HepG2 (cell line): ENCODE results near the gene LEAP2. TPM values are rescaled to one million over a fixed set of nuclear protein-coding genes. Genes with fewer than 3 reads are reported as not detected.
A peak's percentile ranks its signal among the peaks of the same experiment; 100 is the strongest.

Experiments used
- BCL6 ChIP-seq: IDR thresholded peaks from 2 replicates; pipeline ENCODE4 v1.6.1; 2016; ENCODE audit warnings: missing genetic modification reagents, missing compliant biosample characterization
- BORCS8-MEF2B ChIP-seq: sonication (generic); formaldehyde crosslinking; IDR thresholded peaks from 2 replicates; pipeline ENCODE4 v1.8.0; 2022; ENCODE audit warnings: mild to moderate bottlenecking, missing genetic modification reagents
- CBX1 ChIP-seq: IDR thresholded peaks from one replicate; pipeline ENCODE4 v1.6.1; 2016; ENCODE audit warnings: antibody characterized with exemption, low read depth
- GTF2F1 ChIP-seq: fragments of 150-350 bp; IDR thresholded peaks from 2 replicates; pipeline ENCODE4 v1.6.1; 2014; ENCODE audit warnings: low read length
- HIVEP1 ChIP-seq: sonication (generic); formaldehyde crosslinking; IDR thresholded peaks from 2 replicates; pipeline ENCODE4 v1.4.0; 2020; ENCODE audit warnings: mild to moderate bottlenecking, missing genetic modification reagents
- HNRNPH1 ChIP-seq: fragments of 200-400 bp; formaldehyde crosslinking; optimal IDR thresholded peaks from 2 replicates; pipeline ENCODE3; 2017; ENCODE audit warnings: mild to moderate bottlenecking, low read depth, low read length
- JARID2 ChIP-seq: sonication (generic); formaldehyde crosslinking; IDR thresholded peaks from 2 replicates; pipeline ENCODE4 v1.8.1; 2023; ENCODE audit warnings: missing genetic modification reagents, inconsistent platforms; ENCODE audit not compliant: insufficient replicate concordance
- MXD4 ChIP-seq: IDR thresholded peaks from 2 replicates; pipeline ENCODE4 v1.6.1; 2016; ENCODE audit warnings: mild to moderate bottlenecking, missing biosample characterization, missing genetic modification reagents
- PAX8 ChIP-seq: sonication (generic); formaldehyde crosslinking; IDR thresholded peaks from 2 replicates; pipeline ENCODE4 v1.8.0; 2022; ENCODE audit warnings: mild to moderate bottlenecking, missing genetic modification reagents, borderline replicate concordance
- PITX1 ChIP-seq: sonication (generic); formaldehyde crosslinking; IDR thresholded peaks from 2 replicates; pipeline ENCODE4 v1.5.1; 2020; ENCODE audit warnings: mild to moderate bottlenecking, missing genetic modification reagents
- RXRB ChIP-seq: IDR thresholded peaks from 2 replicates; pipeline ENCODE4 v1.6.1; 2016; ENCODE audit warnings: borderline replicate concordance, missing genetic modification reagents, missing compliant biosample characterization
- SRSF4 ChIP-seq: fragments of 200-400 bp; formaldehyde crosslinking; IDR thresholded peaks from one replicate; pipeline ENCODE4 v1.6.1; 2018; ENCODE audit warnings: mild to moderate bottlenecking, low read depth, low read length, moderate library complexity; ENCODE audit not compliant: poor library complexity, severe bottlenecking
- SSRP1 ChIP-seq: IDR thresholded peaks from 2 replicates; pipeline ENCODE4 v1.6.1; 2016; ENCODE audit warnings: control low read depth
- TCF12 ChIP-seq, 2 experiments: fragments of 450-650 bp in 1 of 2; sonication (generic) in 1 of 2; formaldehyde crosslinking in 1 of 2; IDR thresholded peaks; 2 replicates each; pipeline versions ENCODE4 v1.6.1 to v1.8.0; 2017 to 2022; ENCODE audit warnings: antibody characterized with exemption in 1 of 2, mild to moderate bottlenecking in 1 of 2, missing genetic modification reagents in 1 of 2, moderate library complexity in 1 of 2
- TRIM24 ChIP-seq: sonication (generic); formaldehyde crosslinking; IDR thresholded peaks from 2 replicates; pipeline ENCODE4 v1.8.0; 2022; ENCODE audit warnings: mild to moderate bottlenecking, missing genetic modification reagents
- ZFP1 ChIP-seq: IDR thresholded peaks from 2 replicates; pipeline ENCODE4 v1.6.1; 2016
- ZNF432 ChIP-seq: sonication (generic); formaldehyde crosslinking; IDR thresholded peaks from 2 replicates; pipeline ENCODE4 v1.5.0; 2020; ENCODE audit warnings: missing genetic modification reagents, mild to moderate bottlenecking, borderline replicate concordance
- ZNF550 ChIP-seq: sonication (generic); formaldehyde crosslinking; IDR thresholded peaks from 2 replicates; pipeline ENCODE4 v1.4.0; 2020; ENCODE audit warnings: mild to moderate bottlenecking, missing genetic modification reagents, borderline replicate concordance
- ZNF788 ChIP-seq: sonication (generic); formaldehyde crosslinking; IDR thresholded peaks from 2 replicates; pipeline ENCODE4 v1.5.0; 2020; ENCODE audit warnings: mild to moderate bottlenecking, missing genetic modification reagents, borderline replicate concordance
- ZSCAN20 ChIP-seq: sonication (generic); formaldehyde crosslinking; IDR thresholded peaks from 2 replicates; pipeline ENCODE4 v1.4.0; 2020; ENCODE audit warnings: missing genetic modification reagents, mild to moderate bottlenecking, borderline replicate concordance
- polyA plus RNA-seq, 8 experiments: library from polyadenylated mRNA; depleted of rRNA in 3 of 8; stranded (reverse) in 7 of 8; unstranded in 1 of 8; fragments of >200 nt; fragmentation: Illumina TruSeq in 4 of 8; extraction: Trizol in 4 of 8; gene quantifications; 2 replicates each; pipeline versions ENCODE4 v1.2.1 to v1.2.3, GENCODE V29; 2011 to 2016; ENCODE audit warnings: low read depth in 4 of 8, missing spikeins in 1 of 8, mixed read lengths in 1 of 8; ENCODE audit not compliant: insufficient read depth in 1 of 8
- total RNA-seq, 5 experiments: library from RNA; depleted of rRNA; stranded (reverse); fragments of >200 nt; fragmentation: Illumina TruSeq; extraction: Trizol; gene quantifications; 2 replicates each; pipeline ENCODE4 v1.2.3, GENCODE V29; 2016; ENCODE audit warnings: low read depth in 1 of 5
- TF ChIP-seq, protein P1 (sequence below): sonication (generic); formaldehyde crosslinking; IDR thresholded peaks from 2 replicates; pipeline ENCODE4 v1.4.0; 2020; ENCODE audit warnings: missing genetic modification reagents
- TF ChIP-seq, protein P2 (sequence below): IDR thresholded peaks from 2 replicates; pipeline ENCODE4 v1.6.1; 2016; ENCODE audit warnings: mild to moderate bottlenecking, missing biosample characterization, missing genetic modification reagents
- TF ChIP-seq, protein P3 (sequence below): sonication (generic); formaldehyde crosslinking; IDR thresholded peaks from 2 replicates; pipeline ENCODE4 v1.8.1; 2023; ENCODE audit warnings: mild to moderate bottlenecking, inconsistent platforms, moderate library complexity, missing genetic modification reagents, borderline replicate concordance
- TF ChIP-seq, protein P4 (sequence below), 2 experiments: fragments of 450-650 bp in 1 of 2; sonication (generic) in 1 of 2; formaldehyde crosslinking; IDR thresholded peaks; 2 replicates each; pipeline versions ENCODE4 v1.5.0 to v1.8.0; 2020 to 2022; ENCODE audit warnings: mild to moderate bottlenecking in 1 of 2, missing genetic modification reagents in 1 of 2

The LEAP2 gene
- total and polyA plus RNA-seq, 2 of the 13 experiments (the other 11 are each of a cell fraction or from before 2014, with no cell fraction given): 23.9 to 51.9 TPM

DNA sequence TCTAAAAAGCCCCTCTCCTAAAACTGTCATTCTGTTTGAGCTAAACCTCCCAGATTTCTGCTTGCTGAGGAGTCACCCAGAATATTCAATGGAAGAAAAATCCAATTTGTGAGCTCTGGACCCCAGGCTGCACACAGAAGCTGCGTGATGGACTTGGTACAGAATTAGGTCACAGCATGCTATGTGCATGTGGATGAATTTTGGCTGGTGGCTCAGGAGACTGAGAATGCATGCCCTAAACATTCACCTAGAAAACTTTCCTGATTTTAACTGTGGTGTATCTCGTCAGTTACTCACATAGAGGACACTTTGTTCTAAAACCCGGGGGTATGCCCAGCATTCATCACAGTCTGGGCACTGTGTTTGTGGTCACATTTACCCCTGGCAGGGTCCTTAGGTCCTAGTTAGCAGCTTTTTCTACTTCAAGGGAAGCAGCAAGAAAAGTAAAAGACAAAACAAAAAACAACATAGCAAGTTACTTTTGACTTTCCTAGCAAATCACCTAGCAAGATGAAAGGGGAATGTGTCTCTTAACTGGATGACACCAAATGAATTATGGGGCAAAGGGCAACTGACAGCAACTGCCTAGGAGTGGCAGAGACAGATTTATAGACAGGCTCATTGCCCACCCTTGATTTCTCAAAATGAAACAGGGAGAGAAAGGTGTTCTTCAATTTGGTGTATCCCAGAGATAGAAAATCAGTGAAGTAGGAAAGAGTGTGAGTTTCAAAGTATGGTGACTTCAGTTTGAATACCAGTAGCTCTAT is 34.8 kb upstream of the LEAP2 start (continued):
- no peak for TF ChIP-seq BORCS8-MEF2B
- no peak for TF ChIP-seq SRSF4
- TF ChIP-seq JARID2 (CRISPR knock-in tag): no peak
- TF ChIP-seq ZFP1 (CRISPR knock-in tag): no peak
- TF ChIP-seq TRIM24 (CRISPR knock-in tag): no peak
- no peak for TF ChIP-seq PAX8 (CRISPR knock-in tag)
- TF ChIP-seq SSRP1 (CRISPR knock-in tag): no peak
- TF ChIP-seq, protein P1, sequence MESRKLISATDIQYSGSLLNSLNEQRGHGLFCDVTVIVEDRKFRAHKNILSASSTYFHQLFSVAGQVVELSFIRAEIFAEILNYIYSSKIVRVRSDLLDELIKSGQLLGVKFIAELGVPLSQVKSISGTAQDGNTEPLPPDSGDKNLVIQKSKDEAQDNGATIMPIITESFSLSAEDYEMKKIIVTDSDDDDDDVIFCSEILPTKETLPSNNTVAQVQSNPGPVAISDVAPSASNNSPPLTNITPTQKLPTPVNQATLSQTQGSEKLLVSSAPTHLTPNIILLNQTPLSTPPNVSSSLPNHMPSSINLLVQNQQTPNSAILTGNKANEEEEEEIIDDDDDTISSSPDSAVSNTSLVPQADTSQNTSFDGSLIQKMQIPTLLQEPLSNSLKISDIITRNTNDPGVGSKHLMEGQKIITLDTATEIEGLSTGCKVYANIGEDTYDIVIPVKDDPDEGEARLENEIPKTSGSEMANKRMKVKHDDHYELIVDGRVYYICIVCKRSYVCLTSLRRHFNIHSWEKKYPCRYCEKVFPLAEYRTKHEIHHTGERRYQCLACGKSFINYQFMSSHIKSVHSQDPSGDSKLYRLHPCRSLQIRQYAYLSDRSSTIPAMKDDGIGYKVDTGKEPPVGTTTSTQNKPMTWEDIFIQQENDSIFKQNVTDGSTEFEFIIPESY (CRISPR knock-in tag): no peak
- TF ChIP-seq ZSCAN20: no peak
- no peak for TF ChIP-seq ZNF432 (CRISPR knock-in tag)
- TF ChIP-seq, protein P2, sequence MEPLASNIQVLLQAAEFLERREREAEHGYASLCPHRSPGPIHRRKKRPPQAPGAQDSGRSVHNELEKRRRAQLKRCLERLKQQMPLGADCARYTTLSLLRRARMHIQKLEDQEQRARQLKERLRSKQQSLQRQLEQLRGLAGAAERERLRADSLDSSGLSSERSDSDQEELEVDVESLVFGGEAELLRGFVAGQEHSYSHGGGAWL: no peak
- TF ChIP-seq, protein P3, sequence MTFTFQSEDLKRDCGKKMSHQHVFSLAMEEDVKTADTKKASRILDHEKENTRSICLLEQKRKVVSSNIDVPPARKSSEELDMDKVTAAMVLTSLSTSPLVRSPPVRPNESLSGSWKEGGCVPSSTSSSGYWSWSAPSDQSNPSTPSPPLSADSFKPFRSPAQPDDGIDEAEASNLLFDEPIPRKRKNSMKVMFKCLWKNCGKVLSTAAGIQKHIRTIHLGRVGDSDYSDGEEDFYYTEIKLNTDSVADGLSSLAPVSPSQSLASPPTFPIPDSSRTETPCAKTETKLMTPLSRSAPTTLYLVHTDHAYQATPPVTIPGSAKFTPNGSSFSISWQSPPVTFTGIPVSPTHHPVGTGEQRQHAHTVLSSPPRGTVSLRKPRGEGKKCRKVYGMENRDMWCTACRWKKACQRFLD (CRISPR knock-in tag): no peak
- TF ChIP-seq, protein P4, sequence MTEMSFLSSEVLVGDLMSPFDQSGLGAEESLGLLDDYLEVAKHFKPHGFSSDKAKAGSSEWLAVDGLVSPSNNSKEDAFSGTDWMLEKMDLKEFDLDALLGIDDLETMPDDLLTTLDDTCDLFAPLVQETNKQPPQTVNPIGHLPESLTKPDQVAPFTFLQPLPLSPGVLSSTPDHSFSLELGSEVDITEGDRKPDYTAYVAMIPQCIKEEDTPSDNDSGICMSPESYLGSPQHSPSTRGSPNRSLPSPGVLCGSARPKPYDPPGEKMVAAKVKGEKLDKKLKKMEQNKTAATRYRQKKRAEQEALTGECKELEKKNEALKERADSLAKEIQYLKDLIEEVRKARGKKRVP (CRISPR knock-in tag; IDR thresholded peaks at IDR 0.05): 0 out of 4 replicates have a peak, but pooled peaks of 1 of the 2 experiments have one; percentile 23
- TF ChIP-seq ZNF550: no peak
- no peak for TF ChIP-seq CBX1
- TF ChIP-seq HIVEP1: no peak
- TF ChIP-seq GTF2F1: no peak
- TF ChIP-seq HNRNPH1: no peak
- TF ChIP-seq BCL6 (CRISPR knock-in tag): peak; percentile 19; the same call in 1 of the 2 replicates
- TF ChIP-seq ZNF788: no peak
- peak; percentile 40; the same call in 1 of the 2 replicates for TF ChIP-seq RXRB
- TF ChIP-seq TCF12 (IDR thresholded peaks at IDR 0.05): no peak
- 0 out of 2 replicates have a peak, but pooled peaks have one; percentile 50 for TF ChIP-seq TCF12 (CRISPR knock-in tag; IDR thresholded peaks at IDR 0.05)
- TF ChIP-seq MXD4 (CRISPR knock-in tag): no peak
- no peak; the same call in 1 of the 2 replicates for TF ChIP-seq PITX1 (CRISPR knock-in tag)
